ENCODE measurements around the gene CELF4.

- TF ChIP-seq CTCF (conservative IDR thresholded peaks at IDR 0.05; ENCODE audit: low read depth, low read length) = no peak
- TF ChIP-seq ELK1 (IDR thresholded peaks at IDR 0.05; ENCODE audit: borderline replicate concordance, low read depth, low read length) = no peak
- TF ChIP-seq FOS (IDR thresholded peaks at IDR 0.05; ENCODE audit: low read depth, low read length) = no peak
- TF ChIP-seq SMC3 (IDR thresholded peaks at IDR 0.05; ENCODE audit: low read depth, low read length) = no peak
- no peak for TF ChIP-seq RFX5 (IDR thresholded peaks at IDR 0.05; ENCODE audit: low read depth, low read length)
- no peak for TF ChIP-seq MXI1 (IDR thresholded peaks at IDR 0.05; ENCODE audit: borderline replicate concordance, low read depth, low read length)
- TF ChIP-seq POLR2A (IDR thresholded peaks at IDR 0.05; ENCODE audit: low read depth, low read length) = no peak
- TF ChIP-seq CHD1 (IDR thresholded peaks at IDR 0.05; ENCODE audit: low read depth, low read length) = no peak
- no peak for TF ChIP-seq MAFK (IDR thresholded peaks at IDR 0.05; ENCODE audit: low read depth, low read length)
- no peak for TF ChIP-seq RAD21 (IDR thresholded peaks at IDR 0.05; ENCODE audit: low read length)
- TF ChIP-seq MAZ (IDR thresholded peaks at IDR 0.05; ENCODE audit: borderline replicate concordance, low read depth, low read length) = no peak
- TF ChIP-seq CEBPB (IDR thresholded peaks at IDR 0.05; ENCODE audit: low read depth, low read length) = no peak
- no peak for TF ChIP-seq RCOR1 (IDR thresholded peaks at IDR 0.05; ENCODE audit: insufficient replicate concordance, low read length)
- no peak for TF ChIP-seq USF2 (IDR thresholded peaks at IDR 0.05; ENCODE audit: low read depth, low read length)
These were observed 101.3 kb downstream of the CELF4 start for GRCh38 chr18:37464257-37464656.
